Panc1 (cell line): Measurements from ENCODE around the gene RALB. TPM values are rescaled to one million over a fixed set of nuclear protein-coding genes. Genes with fewer than 3 reads are reported as not detected.

ENCODE experiments used
- ATAC-seq: fragments of 200-7000 bp; cut with Tn5 transposase; 2 replicates; pipeline ENCODE4 v1.9.1; 2020; ENCODE audit warnings: mild to moderate bottlenecking, moderate library complexity
- BruUV-seq: library from RNA; stranded (reverse); fragments of 400-500 nt; replicated peaks from 2 replicates; lab custom pipeline; 2021; lab: Mats Ljungman, UMichigan
- CTCF ChIA-PET: fragments of 300-600 bp; sonication (Branson Sonifier 250); formaldehyde crosslinking; loops from one replicate; lab custom pipeline; 2022; ENCODE audit warnings: antibody characterized with exemption; lab: Charles Lee
- POLR2A ChIA-PET: fragments of 300-600 bp; sonication (Branson Sonifier 250); formaldehyde crosslinking; loops from one replicate; lab custom pipeline; 2022; ENCODE audit warnings: antibody characterized with exemption; lab: Charles Lee
- DNase-seq: peaks from one replicate; pipeline ENCODE4 v3.0.0-alpha.2; 2010; ENCODE audit warnings: low read depth, low spot score
- H3K27ac ChIP-seq: 2 replicates; pipeline ENCODE4 v1.5.1; 2011; ENCODE audit warnings: mild to moderate bottlenecking, low read length, inconsistent platforms
- H3K27me3 ChIP-seq: fragments of 200-500 bp; sonication (Bioruptor generic); 2 replicates; pipeline ENCODE4 v1.6.0; 2014; ENCODE audit warnings: low read length, inconsistent platforms; ENCODE audit not compliant: control insufficient read depth, insufficient read depth
- H3K36me3 ChIP-seq: fragments of 200-500 bp; sonication (Bioruptor generic); 2 replicates; pipeline ENCODE4 v1.5.1; 2014; ENCODE audit warnings: inconsistent platforms, mild to moderate bottlenecking, low read length, moderate library complexity; ENCODE audit not compliant: control insufficient read depth, insufficient read depth
- H3K4me1 ChIP-seq: 2 replicates; pipeline ENCODE4 v1.5.1; 2011; ENCODE audit warnings: inconsistent platforms, mild to moderate bottlenecking, low read length, moderate library complexity; ENCODE audit not compliant: control insufficient read depth, insufficient read depth
- H3K4me3 ChIP-seq, 2 experiments: 2 replicates each; pipeline ENCODE4 v1.5.1; 2011 to 2012; ENCODE audit warnings: low read depth in 2 of 2, low read length in 2 of 2, mild to moderate bottlenecking in 2 of 2, inconsistent platforms in 1 of 2, moderate library complexity in 1 of 2
- H3K9me3 ChIP-seq: fragments of 200-500 bp; sonication (Bioruptor generic); 2 replicates; pipeline ENCODE4 v1.5.1; 2014; ENCODE audit warnings: low read depth, mild to moderate bottlenecking, inconsistent platforms, low read length, moderate library complexity; ENCODE audit not compliant: control insufficient read depth, insufficient read depth
- POLR2AphosphoS5 ChIP-seq: IDR thresholded peaks from 2 replicates; pipeline ENCODE4 v1.6.1; 2012; ENCODE audit warnings: mild to moderate bottlenecking, low read depth, low read length, moderate library complexity
- SIN3A ChIP-seq: IDR thresholded peaks from 2 replicates; pipeline ENCODE4 v1.6.1; 2012; ENCODE audit warnings: low read depth, mild to moderate bottlenecking, low read length, moderate library complexity, borderline replicate concordance; ENCODE audit not compliant: insufficient read depth
- TCF7L2 ChIP-seq: IDR thresholded peaks from 2 replicates; pipeline ENCODE4 v1.6.1; 2011; ENCODE audit warnings: mild to moderate bottlenecking, low read depth, low read length, inconsistent platforms
- in situ Hi-C: cut with HindIII; loops from 2 replicates; pipeline ENCODE4 v1.10.0; 2016; ENCODE audit warnings: low sequenced_read_pairs, low pct_unique_long_range_greater_than_20kb
- intact Hi-C: fragments of 100-400 bp; cut with micrococcal nuclease; formaldehyde crosslinking; loops from one replicate; pipeline ENCODE4 v1.10.0; 2022; ENCODE audit not compliant: unreplicated experiment
- total RNA-seq: library from RNA; stranded (reverse); gene quantifications from one replicate; pipeline ENCODE4 v1.2.1, GENCODE V29; 2021; ENCODE audit not compliant: unreplicated experiment
- TF ChIP-seq, protein P1 (sequence below), 2 experiments: IDR thresholded peaks; 2 replicates each; pipeline ENCODE4 v1.6.1; 2011 to 2012; ENCODE audit warnings: low read depth in 2 of 2, control low read depth in 1 of 2, low read length in 1 of 2, mild to moderate bottlenecking in 1 of 2, moderate library complexity in 1 of 2; ENCODE audit not compliant: insufficient read depth in 1 of 2
- TF ChIP-seq, protein P2 (sequence below): fragments of 450-650 bp; IDR thresholded peaks from 2 replicates; pipeline ENCODE4 v1.5.1; 2017; ENCODE audit warnings: mild to moderate bottlenecking

RALB gene
- total RNA-seq, 1 experiment from 2014 or later: 47.8 TPM

DNA sequence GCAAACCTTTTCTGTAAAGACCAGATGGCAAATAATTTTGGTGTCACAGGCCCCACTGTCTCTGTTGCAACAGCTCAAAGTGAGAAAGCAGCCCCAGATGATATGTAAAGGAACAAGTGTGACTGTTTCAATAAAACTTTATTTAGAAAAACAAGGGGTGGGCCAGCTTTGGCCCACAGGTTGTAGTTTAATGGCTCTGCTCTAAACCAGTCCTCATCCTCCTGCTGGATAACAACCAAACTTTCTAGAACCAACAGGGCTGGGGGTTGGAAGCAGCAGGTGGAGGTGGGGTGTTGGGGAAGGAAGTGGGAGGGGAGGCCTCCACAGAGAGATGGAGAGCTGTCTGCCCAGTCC lies 64.5 kb downstream of the RALB start:
- CTCF ChIA-PET: no interaction called here
- Histone ChIP-seq H3K36me3 (no peaks in the 10 kb centered on the region), H3K4me1 (no peaks in the 10 kb centered on the region), H3K9me3 (no peaks in the 10 kb centered on the region), H3K4me3 (no peak overlapping the region), H3K27me3 (no peaks in the 10 kb centered on the region), H3K27ac (no peak overlapping the region)
- TF ChIP-seq, protein P1, sequence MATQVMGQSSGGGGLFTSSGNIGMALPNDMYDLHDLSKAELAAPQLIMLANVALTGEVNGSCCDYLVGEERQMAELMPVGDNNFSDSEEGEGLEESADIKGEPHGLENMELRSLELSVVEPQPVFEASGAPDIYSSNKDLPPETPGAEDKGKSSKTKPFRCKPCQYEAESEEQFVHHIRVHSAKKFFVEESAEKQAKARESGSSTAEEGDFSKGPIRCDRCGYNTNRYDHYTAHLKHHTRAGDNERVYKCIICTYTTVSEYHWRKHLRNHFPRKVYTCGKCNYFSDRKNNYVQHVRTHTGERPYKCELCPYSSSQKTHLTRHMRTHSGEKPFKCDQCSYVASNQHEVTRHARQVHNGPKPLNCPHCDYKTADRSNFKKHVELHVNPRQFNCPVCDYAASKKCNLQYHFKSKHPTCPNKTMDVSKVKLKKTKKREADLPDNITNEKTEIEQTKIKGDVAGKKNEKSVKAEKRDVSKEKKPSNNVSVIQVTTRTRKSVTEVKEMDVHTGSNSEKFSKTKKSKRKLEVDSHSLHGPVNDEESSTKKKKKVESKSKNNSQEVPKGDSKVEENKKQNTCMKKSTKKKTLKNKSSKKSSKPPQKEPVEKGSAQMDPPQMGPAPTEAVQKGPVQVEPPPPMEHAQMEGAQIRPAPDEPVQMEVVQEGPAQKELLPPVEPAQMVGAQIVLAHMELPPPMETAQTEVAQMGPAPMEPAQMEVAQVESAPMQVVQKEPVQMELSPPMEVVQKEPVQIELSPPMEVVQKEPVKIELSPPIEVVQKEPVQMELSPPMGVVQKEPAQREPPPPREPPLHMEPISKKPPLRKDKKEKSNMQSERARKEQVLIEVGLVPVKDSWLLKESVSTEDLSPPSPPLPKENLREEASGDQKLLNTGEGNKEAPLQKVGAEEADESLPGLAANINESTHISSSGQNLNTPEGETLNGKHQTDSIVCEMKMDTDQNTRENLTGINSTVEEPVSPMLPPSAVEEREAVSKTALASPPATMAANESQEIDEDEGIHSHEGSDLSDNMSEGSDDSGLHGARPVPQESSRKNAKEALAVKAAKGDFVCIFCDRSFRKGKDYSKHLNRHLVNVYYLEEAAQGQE (IDR thresholded peaks at IDR 0.05; ENCODE audit: insufficient read depth in 1 of 2, low read depth in 2 of 2, low read length in 1 of 2): no peak
- TF ChIP-seq, protein P2, sequence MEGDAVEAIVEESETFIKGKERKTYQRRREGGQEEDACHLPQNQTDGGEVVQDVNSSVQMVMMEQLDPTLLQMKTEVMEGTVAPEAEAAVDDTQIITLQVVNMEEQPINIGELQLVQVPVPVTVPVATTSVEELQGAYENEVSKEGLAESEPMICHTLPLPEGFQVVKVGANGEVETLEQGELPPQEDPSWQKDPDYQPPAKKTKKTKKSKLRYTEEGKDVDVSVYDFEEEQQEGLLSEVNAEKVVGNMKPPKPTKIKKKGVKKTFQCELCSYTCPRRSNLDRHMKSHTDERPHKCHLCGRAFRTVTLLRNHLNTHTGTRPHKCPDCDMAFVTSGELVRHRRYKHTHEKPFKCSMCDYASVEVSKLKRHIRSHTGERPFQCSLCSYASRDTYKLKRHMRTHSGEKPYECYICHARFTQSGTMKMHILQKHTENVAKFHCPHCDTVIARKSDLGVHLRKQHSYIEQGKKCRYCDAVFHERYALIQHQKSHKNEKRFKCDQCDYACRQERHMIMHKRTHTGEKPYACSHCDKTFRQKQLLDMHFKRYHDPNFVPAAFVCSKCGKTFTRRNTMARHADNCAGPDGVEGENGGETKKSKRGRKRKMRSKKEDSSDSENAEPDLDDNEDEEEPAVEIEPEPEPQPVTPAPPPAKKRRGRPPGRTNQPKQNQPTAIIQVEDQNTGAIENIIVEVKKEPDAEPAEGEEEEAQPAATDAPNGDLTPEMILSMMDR: no peak
- ATAC-seq: no peak
- in situ Hi-C loops: no loop called here
- intact Hi-C loops: loop anchor here (10.0 kb wide), 2 partner anchors 212 to 358 kb away; no protein-coding TSS in a partner anchor
- POLR2A ChIA-PET: no interaction called here
- BruUV-seq: no TSS peak
- no peak for DNase-seq

DNA sequence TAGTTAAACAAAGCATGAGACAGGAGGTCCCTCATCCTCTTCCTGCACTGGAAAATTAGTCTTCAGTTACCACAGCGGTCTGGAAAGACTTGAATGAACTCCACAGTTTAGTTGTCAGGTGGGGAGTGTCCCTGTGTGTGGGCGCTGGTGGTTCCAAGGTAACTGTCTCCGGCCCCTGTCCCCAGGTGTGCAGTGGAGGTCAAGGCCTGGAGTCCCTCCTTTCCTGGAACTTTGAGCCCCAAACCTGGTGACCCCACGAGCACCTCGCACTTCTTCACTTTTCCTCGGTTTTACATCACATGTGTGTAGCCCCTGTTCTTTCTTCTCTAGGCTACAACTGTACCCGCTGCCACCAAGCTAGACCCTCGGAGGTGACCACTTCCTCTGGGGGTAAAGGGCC lies 65.3 kb downstream of the RALB start:
- Histone ChIP-seq H3K4me3 (no peak overlapping the region), H3K27me3 (no peaks in the 10 kb centered on the region), H3K4me1 (no peaks in the 10 kb centered on the region), H3K27ac (no peak overlapping the region), H3K36me3 (no peaks in the 10 kb centered on the region), H3K9me3 (no peaks in the 10 kb centered on the region)
- no TSS peak for BruUV-seq
- intact Hi-C loops: loop anchor here (10.0 kb wide), 2 partner anchors 213 to 357 kb away; no protein-coding TSS in a partner anchor
- in situ Hi-C loops: no loop called here
- CTCF ChIA-PET: no interaction called here
- DNase-seq (no peak), ATAC-seq (no peak)
- POLR2A ChIA-PET: no interaction called here
- TF ChIP-seq, protein P2: no peak
- TF ChIP-seq TCF7L2 (no peak), SIN3A (no peak), POLR2AphosphoS5 (no peak)
- TF ChIP-seq, protein P1 (IDR thresholded peaks at IDR 0.05; ENCODE audit: insufficient read depth in 1 of 2, low read depth in 2 of 2, low read length in 1 of 2): no peak
